ENCODE measurements around the gene SMYD3.

DNA sequence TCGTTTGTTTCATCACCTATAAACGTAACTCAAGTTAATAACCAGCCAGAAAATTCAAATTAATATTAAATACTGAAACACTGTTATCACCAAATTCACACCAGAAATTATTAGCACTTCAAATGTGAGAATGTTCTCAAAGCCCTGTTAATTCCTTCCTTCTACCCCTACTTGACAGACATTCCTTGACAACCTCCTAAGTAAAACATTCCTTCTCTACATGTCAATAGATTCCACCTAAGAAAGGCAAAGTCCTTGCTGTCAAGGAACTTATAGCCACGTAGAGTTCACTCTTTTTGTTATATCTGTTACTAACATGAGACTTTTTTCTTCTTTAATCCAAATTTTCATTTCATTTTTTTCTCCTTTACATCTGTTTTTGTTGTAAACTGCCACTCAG lies 441.5 kb downstream of the SMYD3 start:
- TF ChIP-seq, protein P1, sequence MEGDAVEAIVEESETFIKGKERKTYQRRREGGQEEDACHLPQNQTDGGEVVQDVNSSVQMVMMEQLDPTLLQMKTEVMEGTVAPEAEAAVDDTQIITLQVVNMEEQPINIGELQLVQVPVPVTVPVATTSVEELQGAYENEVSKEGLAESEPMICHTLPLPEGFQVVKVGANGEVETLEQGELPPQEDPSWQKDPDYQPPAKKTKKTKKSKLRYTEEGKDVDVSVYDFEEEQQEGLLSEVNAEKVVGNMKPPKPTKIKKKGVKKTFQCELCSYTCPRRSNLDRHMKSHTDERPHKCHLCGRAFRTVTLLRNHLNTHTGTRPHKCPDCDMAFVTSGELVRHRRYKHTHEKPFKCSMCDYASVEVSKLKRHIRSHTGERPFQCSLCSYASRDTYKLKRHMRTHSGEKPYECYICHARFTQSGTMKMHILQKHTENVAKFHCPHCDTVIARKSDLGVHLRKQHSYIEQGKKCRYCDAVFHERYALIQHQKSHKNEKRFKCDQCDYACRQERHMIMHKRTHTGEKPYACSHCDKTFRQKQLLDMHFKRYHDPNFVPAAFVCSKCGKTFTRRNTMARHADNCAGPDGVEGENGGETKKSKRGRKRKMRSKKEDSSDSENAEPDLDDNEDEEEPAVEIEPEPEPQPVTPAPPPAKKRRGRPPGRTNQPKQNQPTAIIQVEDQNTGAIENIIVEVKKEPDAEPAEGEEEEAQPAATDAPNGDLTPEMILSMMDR (IDR thresholded peaks at IDR 0.05), result no peak
- no peak for TF ChIP-seq POLR2A (IDR thresholded peaks at IDR 0.05)
- no peak for TF ChIP-seq POLR2AphosphoS5 (IDR thresholded peaks at IDR 0.05)
